IMR-90 (cell line): ENCODE measurements around the gene KRT39. TPM values are rescaled to one million over a fixed set of nuclear protein-coding genes. Genes with fewer than 3 reads are reported as not detected.

Experiments
- ATAC-seq: fragments of 200-7000 bp; cut with Tn5 transposase; 2 replicates; pipeline ENCODE4 v1.9.1; 2020; ENCODE audit warnings: low read depth, mild to moderate bottlenecking, moderate library complexity
- BruUV-seq: library from RNA; stranded (reverse); fragments of 400-500 nt; replicated peaks from 2 replicates; lab custom pipeline; 2021; lab: Mats Ljungman, UMichigan
- CTCF ChIA-PET: fragments of 300-600 bp; formaldehyde crosslinking; extraction: SDS; loops from one replicate; lab custom pipeline; 2021; ENCODE audit warnings: antibody characterized with exemption; lab: Yijun Ruan, JAX
- POLR2A ChIA-PET: fragments of 300-600 bp; sonication (Branson Sonifier 250); formaldehyde crosslinking; loops from one replicate; lab custom pipeline; 2022; ENCODE audit warnings: antibody characterized with exemption; ENCODE audit not compliant: unreplicated experiment; lab: Charles Lee
- DNase-seq: peaks from one replicate; pipeline ENCODE4 v3.0.0; 2013
- H2AFZ ChIP-seq: replicated peaks from 2 replicates; pipeline ENCODE3; 2013; ENCODE audit warnings: low read length, mild to moderate bottlenecking; ENCODE audit not compliant: poor library complexity
- H2AK5ac ChIP-seq: 2 replicates; pipeline ENCODE4 v1.6.1; 2013; ENCODE audit warnings: low read depth, low read length, inconsistent platforms
- H2AK9ac ChIP-seq: replicated peaks from 2 replicates; pipeline ENCODE3; 2013; ENCODE audit warnings: mild to moderate bottlenecking, low read depth, low read length, moderate library complexity; ENCODE audit not compliant: poor library complexity
- H2BK120ac ChIP-seq: 2 replicates; pipeline ENCODE4 v1.6.1; 2013; ENCODE audit warnings: low read depth, low read length, inconsistent platforms
- H2BK15ac ChIP-seq: 3 replicates; pipeline ENCODE4 v1.6.1; 2013; ENCODE audit warnings: low read depth, low read length, inconsistent platforms
- H2BK20ac ChIP-seq: 2 replicates; pipeline ENCODE4 v1.6.1; 2013; ENCODE audit warnings: low read depth, mild to moderate bottlenecking, inconsistent platforms, low read length, moderate library complexity
- H2BK5ac ChIP-seq: 2 replicates; pipeline ENCODE4 v1.6.1; 2013; ENCODE audit warnings: mild to moderate bottlenecking, low read depth, low read length, inconsistent platforms; ENCODE audit not compliant: poor library complexity, severe bottlenecking
- H3K14ac ChIP-seq: replicated peaks from 2 replicates; pipeline ENCODE4 v1.6.1; 2013; ENCODE audit warnings: low read depth, low read length, inconsistent platforms
- H3K18ac ChIP-seq: 2 replicates; pipeline ENCODE4 v1.6.1; 2013; ENCODE audit warnings: low read depth, low read length, control low read depth
- H3K23ac ChIP-seq: 2 replicates; pipeline ENCODE4 v1.6.1; 2013; ENCODE audit warnings: low read depth, low read length, inconsistent platforms
- H3K27ac ChIP-seq: 2 replicates; pipeline ENCODE4 v1.5.1; 2013; ENCODE audit warnings: mild to moderate bottlenecking, control low read depth, low read length; ENCODE audit not compliant: insufficient read depth
- H3K27me3 ChIP-seq: 2 replicates; pipeline ENCODE4 v1.6.1; 2013; ENCODE audit warnings: low read length; ENCODE audit not compliant: control insufficient read depth, insufficient read depth
- H3K36me3 ChIP-seq: 2 replicates; pipeline ENCODE4 v1.6.1; 2013; ENCODE audit warnings: low read length, mixed read lengths; ENCODE audit not compliant: control insufficient read depth, insufficient read depth
- H3K4ac ChIP-seq: 2 replicates; pipeline ENCODE4 v1.6.1; 2013; ENCODE audit warnings: low read depth, low read length, inconsistent platforms
- H3K4me1 ChIP-seq: 2 replicates; pipeline ENCODE4 v1.6.1; 2013; ENCODE audit warnings: low read length, mixed read lengths; ENCODE audit not compliant: control insufficient read depth, insufficient read depth
- H3K4me2 ChIP-seq: 2 replicates; pipeline ENCODE4 v1.6.1; 2013; ENCODE audit warnings: low read depth, mild to moderate bottlenecking, control low read depth, low read length, moderate library complexity
- H3K4me3 ChIP-seq: 2 replicates; pipeline ENCODE4 v1.5.1; 2013; ENCODE audit warnings: low read depth, mild to moderate bottlenecking, control low read depth, low read length, moderate library complexity; ENCODE audit not compliant: insufficient read depth
- H3K56ac ChIP-seq: 2 replicates; pipeline ENCODE4 v1.6.1; 2013; ENCODE audit warnings: low read length, inconsistent platforms; ENCODE audit not compliant: insufficient read depth; ENCODE audit errors: extremely low read depth
- H3K79me1 ChIP-seq, 2 experiments: 2 replicates each; pipeline ENCODE4 v1.6.1; 2013; ENCODE audit warnings: low read length in 2 of 2, inconsistent platforms in 1 of 2, low read depth in 1 of 2
- H3K9ac ChIP-seq: 2 replicates; pipeline ENCODE4 v1.6.1; 2013; ENCODE audit warnings: low read depth, low read length, control low read depth
- H3K9me1 ChIP-seq: 2 replicates; pipeline ENCODE4 v1.6.1; 2013; ENCODE audit warnings: low read length, inconsistent platforms; ENCODE audit not compliant: insufficient read depth
- H3K9me3 ChIP-seq: 2 replicates; pipeline ENCODE4 v1.6.1; 2013; ENCODE audit warnings: low read length; ENCODE audit not compliant: control insufficient read depth, insufficient read depth
- H4K20me1 ChIP-seq: 2 replicates; pipeline ENCODE4 v1.6.1; 2013; ENCODE audit warnings: low read length, inconsistent platforms; ENCODE audit not compliant: insufficient read depth
- H4K5ac ChIP-seq: 2 replicates; pipeline ENCODE4 v1.6.1; 2013; ENCODE audit warnings: mild to moderate bottlenecking, low read depth, low read length, control low read depth
- H4K8ac ChIP-seq, 2 experiments: 2 replicates each; pipeline ENCODE4 v1.6.1; 2013; ENCODE audit warnings: low read depth in 2 of 2, low read length in 2 of 2, control low read depth in 1 of 2, inconsistent platforms in 1 of 2
- H4K91ac ChIP-seq: 2 replicates; pipeline ENCODE4 v1.6.1; 2013; ENCODE audit warnings: low read depth, low read length, inconsistent platforms; ENCODE audit not compliant: insufficient read depth
- BHLHE40 ChIP-seq: fragments of 150-350 bp; IDR thresholded peaks from 2 replicates; pipeline ENCODE4 v1.6.1; 2016; ENCODE audit warnings: mild to moderate bottlenecking, low read depth, low read length
- CEBPB ChIP-seq: IDR thresholded peaks from 2 replicates; pipeline ENCODE4 v1.6.1; 2012; ENCODE audit warnings: low read depth, low read length, improper control_type of control experiment
- CHD1 ChIP-seq: IDR thresholded peaks from 2 replicates; pipeline ENCODE4 v1.6.1; 2012; ENCODE audit warnings: low read depth, low read length, improper control_type of control experiment
- FOS ChIP-seq: fragments of 150-350 bp; IDR thresholded peaks from 2 replicates; pipeline ENCODE4 v1.6.1; 2016; ENCODE audit warnings: low read depth, low read length
- MAFK ChIP-seq: IDR thresholded peaks from 2 replicates; pipeline ENCODE4 v1.6.1; 2012; ENCODE audit warnings: low read depth, low read length, improper control_type of control experiment
- MAZ ChIP-seq: IDR thresholded peaks from 2 replicates; pipeline ENCODE4 v1.6.1; 2012; ENCODE audit warnings: low read depth, mild to moderate bottlenecking, low read length, improper control_type of control experiment, moderate library complexity, borderline replicate concordance
- MXI1 ChIP-seq: IDR thresholded peaks from 2 replicates; pipeline ENCODE4 v1.6.1; 2012; ENCODE audit warnings: low read depth, mild to moderate bottlenecking, low read length, moderate library complexity, borderline replicate concordance
- NFE2L2 ChIP-seq: fragments of 150-350 bp; IDR thresholded peaks from 2 replicates; pipeline ENCODE4 v1.6.1; 2016; ENCODE audit warnings: low read depth, mild to moderate bottlenecking, low read length
- POLR2A ChIP-seq: IDR thresholded peaks from 2 replicates; pipeline ENCODE4 v1.6.1; 2012; ENCODE audit warnings: mild to moderate bottlenecking, low read depth, low read length
- RAD21 ChIP-seq: IDR thresholded peaks from 2 replicates; pipeline ENCODE4 v1.6.1; 2012; ENCODE audit warnings: low read length, improper control_type of control experiment
- RCOR1 ChIP-seq: IDR thresholded peaks from 2 replicates; pipeline ENCODE4 v1.6.1; 2012; ENCODE audit warnings: mild to moderate bottlenecking, low read length, improper control_type of control experiment; ENCODE audit not compliant: insufficient replicate concordance
- RFX5 ChIP-seq: IDR thresholded peaks from 2 replicates; pipeline ENCODE4 v1.8.0; 2012; ENCODE audit warnings: low read depth, mild to moderate bottlenecking, low read length, moderate library complexity
- SMC3 ChIP-seq: fragments of 150-350 bp; IDR thresholded peaks from 2 replicates; pipeline ENCODE4 v1.6.1; 2016; ENCODE audit warnings: low read depth, mild to moderate bottlenecking, antibody characterized with exemption, low read length, moderate library complexity
- WGBS, 2 experiments: methylation state at CpG; one replicate each; pipeline versions ENCODE4 v1.1.5 to v1.1.7; 2013; ENCODE audit warnings: missing lambda C conversion rate in 2 of 2; ENCODE audit not compliant: insufficient read length in 1 of 2; ENCODE audit errors: extremely low coverage in 2 of 2; 5-methylcytosine and 5-hydroxymethylcytosine counted together
- dilution Hi-C: fragments of 300-500 bp; cut with HindIII; formaldehyde crosslinking; loops from one replicate; pipeline ENCODE4 v1.14.3; 2018; ENCODE audit warnings: low sequenced_read_pairs; ENCODE audit not compliant: unreplicated experiment
- in situ Hi-C: fragments of 300-500 bp; cut with MboI; formaldehyde crosslinking; loops from 3 replicates; pipeline ENCODE4 v1.14.3; 2019; ENCODE audit warnings: low sequenced_read_pairs, inconsistent platforms, mixed read lengths
- intact Hi-C: fragments of 100-400 bp; cut with micrococcal nuclease; formaldehyde crosslinking; loops from 2 replicates; pipeline ENCODE4 v1.10.0; 2022
- polyA plus RNA-seq, 3 experiments: library from polyadenylated mRNA; depleted of rRNA; stranded (reverse); fragments of >200 nt; gene quantifications; 2 replicates each; pipeline ENCODE4 v1.2.3, GENCODE V29; 2012; ENCODE audit warnings: low replicate concordance in 1 of 3
- total RNA-seq: library from RNA; depleted of rRNA; stranded (reverse); fragments of >200 nt; gene quantifications from 2 replicates; pipeline ENCODE4 v1.2.3, GENCODE V29; 2012
- TF ChIP-seq, protein P1 (sequence below): fragments of 150-350 bp; IDR thresholded peaks from 2 replicates; pipeline ENCODE4 v1.6.1; 2016; ENCODE audit warnings: low read depth, mild to moderate bottlenecking, low read length, moderate library complexity, borderline replicate concordance
- TF ChIP-seq, protein P2 (sequence below): fragments of 150-350 bp; IDR thresholded peaks from 2 replicates; pipeline ENCODE4 v1.6.1; 2017; ENCODE audit warnings: mild to moderate bottlenecking, antibody characterized with exemption, low read length, low read depth
- TF ChIP-seq, protein P3 (sequence below): conservative IDR thresholded peaks from 2 replicates; pipeline ENCODE4 v1.5.1; 2012; ENCODE audit warnings: mild to moderate bottlenecking, low read depth, low read length, improper control_type of control experiment

Gene KRT39
- total and polyA plus RNA-seq, 2 of the 4 experiments (the other 2 are of a cell fraction), result 0.15 TPM; not detected in 1

DNA sequence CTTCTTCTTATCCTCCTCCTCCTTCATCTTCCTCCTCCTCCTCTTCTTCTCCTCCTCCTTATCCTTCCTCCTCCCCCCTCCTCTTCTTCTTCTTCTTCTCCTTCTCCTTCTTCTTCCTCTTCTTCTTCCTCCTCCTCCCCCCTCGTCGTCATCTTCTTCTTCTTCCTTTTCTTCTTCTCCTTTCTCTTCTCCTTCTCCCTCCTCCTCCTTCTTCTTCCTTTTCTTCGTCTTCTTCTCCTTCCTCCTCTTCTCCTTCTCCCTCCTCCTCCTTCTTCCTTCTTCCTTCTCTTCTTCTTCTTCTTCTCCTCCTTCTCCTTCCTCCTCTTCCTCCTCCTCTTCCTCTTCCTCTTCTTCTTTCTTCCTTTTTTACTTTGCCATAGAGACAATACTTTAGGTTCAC, 24.2 kb downstream of the KRT39 start:
- dilution Hi-C loops, result no loop called here
- no peaks in the 10 kb centered on the region for H3K9me3 ChIP-seq
- no peak overlapping the region for H2AK5ac ChIP-seq
- H3K27ac ChIP-seq, result no peak overlapping the region
- no peaks in the 10 kb centered on the region for H3K36me3 ChIP-seq
- no TSS peak for BruUV-seq
- H4K20me1 ChIP-seq, result no peaks in the 10 kb centered on the region
- H3K9me1 ChIP-seq, result no peaks in the 10 kb centered on the region
- no peak overlapping the region for H3K18ac ChIP-seq
- no peak overlapping the region for H2BK20ac ChIP-seq
- no peak overlapping the region for H3K4me3 ChIP-seq
- H3K14ac ChIP-seq, result no peak overlapping the region
- H4K91ac ChIP-seq, result no peak overlapping the region
- TF ChIP-seq POLR2A (no peak), SMC3 (no peak), BHLHE40 (no peak), MXI1 (no peak), RFX5 (no peak), CHD1 (no peak), RCOR1 (no peak), CEBPB (no peak), FOS (no peak), MAFK (no peak), RAD21 (no peak), MAZ (no peak), NFE2L2 (no peak)
- TF ChIP-seq, protein P1, sequence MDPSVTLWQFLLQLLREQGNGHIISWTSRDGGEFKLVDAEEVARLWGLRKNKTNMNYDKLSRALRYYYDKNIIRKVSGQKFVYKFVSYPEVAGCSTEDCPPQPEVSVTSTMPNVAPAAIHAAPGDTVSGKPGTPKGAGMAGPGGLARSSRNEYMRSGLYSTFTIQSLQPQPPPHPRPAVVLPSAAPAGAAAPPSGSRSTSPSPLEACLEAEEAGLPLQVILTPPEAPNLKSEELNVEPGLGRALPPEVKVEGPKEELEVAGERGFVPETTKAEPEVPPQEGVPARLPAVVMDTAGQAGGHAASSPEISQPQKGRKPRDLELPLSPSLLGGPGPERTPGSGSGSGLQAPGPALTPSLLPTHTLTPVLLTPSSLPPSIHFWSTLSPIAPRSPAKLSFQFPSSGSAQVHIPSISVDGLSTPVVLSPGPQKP, result no peak
- TF ChIP-seq, protein P2, sequence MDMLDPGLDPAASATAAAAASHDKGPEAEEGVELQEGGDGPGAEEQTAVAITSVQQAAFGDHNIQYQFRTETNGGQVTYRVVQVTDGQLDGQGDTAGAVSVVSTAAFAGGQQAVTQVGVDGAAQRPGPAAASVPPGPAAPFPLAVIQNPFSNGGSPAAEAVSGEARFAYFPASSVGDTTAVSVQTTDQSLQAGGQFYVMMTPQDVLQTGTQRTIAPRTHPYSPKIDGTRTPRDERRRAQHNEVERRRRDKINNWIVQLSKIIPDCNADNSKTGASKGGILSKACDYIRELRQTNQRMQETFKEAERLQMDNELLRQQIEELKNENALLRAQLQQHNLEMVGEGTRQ, result no peak
- TF ChIP-seq, protein P3, sequence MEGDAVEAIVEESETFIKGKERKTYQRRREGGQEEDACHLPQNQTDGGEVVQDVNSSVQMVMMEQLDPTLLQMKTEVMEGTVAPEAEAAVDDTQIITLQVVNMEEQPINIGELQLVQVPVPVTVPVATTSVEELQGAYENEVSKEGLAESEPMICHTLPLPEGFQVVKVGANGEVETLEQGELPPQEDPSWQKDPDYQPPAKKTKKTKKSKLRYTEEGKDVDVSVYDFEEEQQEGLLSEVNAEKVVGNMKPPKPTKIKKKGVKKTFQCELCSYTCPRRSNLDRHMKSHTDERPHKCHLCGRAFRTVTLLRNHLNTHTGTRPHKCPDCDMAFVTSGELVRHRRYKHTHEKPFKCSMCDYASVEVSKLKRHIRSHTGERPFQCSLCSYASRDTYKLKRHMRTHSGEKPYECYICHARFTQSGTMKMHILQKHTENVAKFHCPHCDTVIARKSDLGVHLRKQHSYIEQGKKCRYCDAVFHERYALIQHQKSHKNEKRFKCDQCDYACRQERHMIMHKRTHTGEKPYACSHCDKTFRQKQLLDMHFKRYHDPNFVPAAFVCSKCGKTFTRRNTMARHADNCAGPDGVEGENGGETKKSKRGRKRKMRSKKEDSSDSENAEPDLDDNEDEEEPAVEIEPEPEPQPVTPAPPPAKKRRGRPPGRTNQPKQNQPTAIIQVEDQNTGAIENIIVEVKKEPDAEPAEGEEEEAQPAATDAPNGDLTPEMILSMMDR, result no peak
- H3K4me2 ChIP-seq, result no peak overlapping the region
- no peak overlapping the region for H3K9ac ChIP-seq
- H4K8ac ChIP-seq, result no peak overlapping the region
- 89% methylated on average over 3 of the region's 3 CpGs; no CpG with 5 or more reads in 1 of the 2 experiments for WGBS, 2 experiments
- H2BK5ac ChIP-seq, result no peak overlapping the region
- ChIA-PET POLR2A (no interaction called here), CTCF (no interaction called here)
- no peak overlapping the region for H4K5ac ChIP-seq
- H2AK9ac ChIP-seq, result no peak overlapping the region
- H3K23ac ChIP-seq, result no peak overlapping the region
- no peaks in the 10 kb centered on the region for H3K4me1 ChIP-seq
- DNase-seq, result no peak
- no peaks in the 10 kb centered on the region for H3K27me3 ChIP-seq
- H2BK120ac ChIP-seq, result no peak overlapping the region
- H2BK15ac ChIP-seq, result no peak overlapping the region
- intact Hi-C loops, result no loop called here
- no peak overlapping the region for H3K56ac ChIP-seq
- in situ Hi-C loops, result no loop called here
- no peak overlapping the region for H2AFZ ChIP-seq
- ATAC-seq, result no peak
- no peaks in the 10 kb centered on the region for H3K79me1 ChIP-seq
- H3K4ac ChIP-seq, result no peak overlapping the region
